HepG2 (cell line): ENCODE measurements around the gene SYCE1L. TPM values are rescaled to one million over a fixed set of nuclear protein-coding genes. Genes with fewer than 3 reads are reported as not detected.

Experiments used
- ATF3 ChIP-seq: sonication (generic); formaldehyde crosslinking; IDR thresholded peaks from 2 replicates; pipeline ENCODE4 v1.4.0; 2020; ENCODE audit warnings: missing genetic modification reagents
- BRF2 ChIP-seq: sonication (generic); formaldehyde crosslinking; IDR thresholded peaks from 2 replicates; pipeline ENCODE4 v1.8.1; 2022; ENCODE audit warnings: mild to moderate bottlenecking, missing genetic modification reagents
- CBX1 ChIP-seq: IDR thresholded peaks from one replicate; pipeline ENCODE4 v1.6.1; 2016; ENCODE audit warnings: antibody characterized with exemption, low read depth
- FOXA3 ChIP-seq: IDR thresholded peaks from 2 replicates; pipeline ENCODE4 v1.6.1; 2016; ENCODE audit warnings: missing genetic modification reagents, missing compliant biosample characterization
- GMEB2 ChIP-seq: IDR thresholded peaks from 2 replicates; pipeline ENCODE4 v1.6.1; 2016; ENCODE audit warnings: missing biosample characterization, missing genetic modification reagents, low read depth
- HNRNPK ChIP-seq: fragments of 200-400 bp; formaldehyde crosslinking; IDR thresholded peaks from 2 replicates; pipeline ENCODE4 v1.6.1; 2018; ENCODE audit warnings: low read length, low read depth, moderate library complexity, mild to moderate bottlenecking; ENCODE audit not compliant: poor library complexity, severe bottlenecking
- MXD3 ChIP-seq: IDR thresholded peaks from 2 replicates; pipeline ENCODE4 v1.6.1; 2016; ENCODE audit warnings: mild to moderate bottlenecking, missing biosample characterization, missing genetic modification reagents
- RNF2 ChIP-seq: fragments of 450-650 bp; conservative IDR thresholded peaks from 2 replicates; pipeline ENCODE4 v1.6.1; 2016; ENCODE audit warnings: low read depth
- SNRNP70 ChIP-seq: fragments of 200-400 bp; formaldehyde crosslinking; IDR thresholded peaks from 2 replicates; pipeline ENCODE4 v1.6.1; 2017; ENCODE audit warnings: mild to moderate bottlenecking, low read depth, low read length, moderate library complexity
- SP140L ChIP-seq: sonication (generic); formaldehyde crosslinking; IDR thresholded peaks from 2 replicates; pipeline ENCODE4 v1.4.0; 2020; ENCODE audit warnings: missing genetic modification reagents, borderline replicate concordance
- THAP11 ChIP-seq: IDR thresholded peaks from 2 replicates; pipeline ENCODE4 v1.6.1; 2016; ENCODE audit warnings: missing biosample characterization, missing genetic modification reagents
- TSC22D2 ChIP-seq: sonication (generic); formaldehyde crosslinking; IDR thresholded peaks from 2 replicates; pipeline ENCODE4 v1.5.1; 2020; ENCODE audit warnings: missing genetic modification reagents, mild to moderate bottlenecking, borderline replicate concordance
- ZBTB34 ChIP-seq: sonication (generic); formaldehyde crosslinking; IDR thresholded peaks from 2 replicates; pipeline ENCODE4 v1.8.0; 2022; ENCODE audit warnings: mild to moderate bottlenecking, missing genetic modification reagents
- ZNF160 ChIP-seq: sonication (generic); formaldehyde crosslinking; IDR thresholded peaks from 2 replicates; pipeline ENCODE4 v1.8.0; 2022; ENCODE audit warnings: mild to moderate bottlenecking, inconsistent platforms, missing genetic modification reagents
- ZNF263 ChIP-seq: sonication (generic); formaldehyde crosslinking; IDR thresholded peaks from 2 replicates; pipeline ENCODE4 v1.4.0; 2020; ENCODE audit warnings: missing genetic modification reagents
- ZNF274 ChIP-seq: sonication (generic); formaldehyde crosslinking; IDR thresholded peaks from 2 replicates; pipeline ENCODE4 v1.5.1; 2020; ENCODE audit warnings: mild to moderate bottlenecking, missing genetic modification reagents
- ZNF367 ChIP-seq: sonication (generic); formaldehyde crosslinking; IDR thresholded peaks from 2 replicates; pipeline ENCODE4 v1.4.0; 2020; ENCODE audit warnings: missing genetic modification reagents, borderline replicate concordance
- ZNF619 ChIP-seq: sonication (generic); formaldehyde crosslinking; IDR thresholded peaks from 2 replicates; pipeline ENCODE4 v1.4.0; 2020; ENCODE audit warnings: mild to moderate bottlenecking, missing genetic modification reagents
- ZNF761 ChIP-seq: sonication (generic); formaldehyde crosslinking; conservative IDR thresholded peaks from 2 replicates; pipeline ENCODE4 v1.4.0; 2020; ENCODE audit warnings: mild to moderate bottlenecking, missing genetic modification reagents
- ZUFSP ChIP-seq: sonication (generic); formaldehyde crosslinking; IDR thresholded peaks from 2 replicates; pipeline ENCODE4 v1.9.0; 2021; ENCODE audit warnings: missing genetic modification reagents, mild to moderate bottlenecking, borderline replicate concordance
- polyA plus RNA-seq, 8 experiments: library from polyadenylated mRNA; depleted of rRNA in 3 of 8; stranded (reverse) in 7 of 8; unstranded in 1 of 8; fragments of >200 nt; fragmentation: Illumina TruSeq in 4 of 8; extraction: Trizol in 4 of 8; gene quantifications; 2 replicates each; pipeline versions ENCODE4 v1.2.1 to v1.2.3, GENCODE V29; 2011 to 2016; ENCODE audit warnings: low read depth in 4 of 8, missing spikeins in 1 of 8, mixed read lengths in 1 of 8; ENCODE audit not compliant: insufficient read depth in 1 of 8
- total RNA-seq, 5 experiments: library from RNA; depleted of rRNA; stranded (reverse); fragments of >200 nt; fragmentation: Illumina TruSeq; extraction: Trizol; gene quantifications; 2 replicates each; pipeline ENCODE4 v1.2.3, GENCODE V29; 2016; ENCODE audit warnings: low read depth in 1 of 5

The SYCE1L gene
- total and polyA plus RNA-seq, 2 of the 13 experiments (the other 11 are each of a cell fraction or from before 2014, with no cell fraction given): 0.22 TPM; not detected in 1

GRCh38 chr16:77236063-77236511 lies 36.9 kb downstream of the SYCE1L start (continued):
- TF ChIP-seq ZNF761 (CRISPR knock-in tag) (no peak), GMEB2 (CRISPR knock-in tag) (no peak), TSC22D2 (peak; percentile 75; the same call in 1 of the 2 replicates), HNRNPK (no peak), MXD3 (CRISPR knock-in tag) (peak; percentile 33; the same call in 1 of the 2 replicates), RNF2 (peak; percentile 75), SP140L (CRISPR knock-in tag) (peak; percentile 83; the same call in 1 of the 2 replicates), ZNF274 (CRISPR knock-in tag) (peak; percentile 72; the same call in 1 of the 2 replicates), ATF3 (CRISPR knock-in tag) (peak; percentile 53; the same call in 1 of the 2 replicates), BRF2 (CRISPR knock-in tag) (no peak), CBX1 (peak; percentile 37), ZUFSP (CRISPR knock-in tag) (no peak), ZNF367 (CRISPR knock-in tag) (no peak), ZNF619 (CRISPR knock-in tag) (peak; percentile 41; the same call in 1 of the 2 replicates), ZNF160 (no peak), THAP11 (CRISPR knock-in tag) (peak; percentile 64), SNRNP70 (no peak), ZBTB34 (CRISPR knock-in tag) (no peak), FOXA3 (CRISPR knock-in tag) (peak; percentile 66), ZNF263 (no peak)
